PC-3 (cell line): ENCODE measurements around the gene ACAP3. TPM values are rescaled to one million over a fixed set of nuclear protein-coding genes. Genes with fewer than 3 reads are reported as not detected.

Experiments used
- ATAC-seq: fragments of 200-7000 bp; cut with Tn5 transposase; 2 replicates; pipeline ENCODE4 v1.9.1; 2020; ENCODE audit warnings: mild to moderate bottlenecking, moderate library complexity
- BruUV-seq: library from RNA; stranded (reverse); fragments of 400-500 nt; replicated peaks from 2 replicates; lab custom pipeline; 2021; lab: Mats Ljungman, UMichigan
- CTCF ChIA-PET: fragments of 300-600 bp; sonication (Branson Sonifier 250); formaldehyde crosslinking; loops from one replicate; lab custom pipeline; 2022; ENCODE audit warnings: antibody characterized with exemption; lab: Charles Lee
- POLR2A ChIA-PET: fragments of 300-600 bp; sonication (Branson Sonifier 250); formaldehyde crosslinking; loops from one replicate; lab custom pipeline; 2022; ENCODE audit warnings: antibody characterized with exemption; ENCODE audit not compliant: unreplicated experiment; lab: Charles Lee
- DNase-seq: peaks from one replicate; pipeline ENCODE4 v3.0.0-alpha.2; 2015
- H2AFZ ChIP-seq: fragments of 300-600 bp; sonication (generic); 2 replicates; pipeline ENCODE4 v1.6.0; 2016; ENCODE audit warnings: antibody characterized with exemption, low read length
- H3F3A ChIP-seq: fragments of 300-600 bp; sonication (generic); one replicate; pipeline ENCODE4 v1.6.0; 2017; ENCODE audit warnings: antibody characterized with exemption, low read length, control low read depth, mild to moderate bottlenecking; ENCODE audit not compliant: unreplicated experiment
- H3K27ac ChIP-seq: fragments of 300-600 bp; sonication (generic); 2 replicates; pipeline ENCODE4 v1.5.1; 2016; ENCODE audit warnings: mild to moderate bottlenecking, low read length
- H3K27me3 ChIP-seq: fragments of 300-600 bp; sonication (generic); 2 replicates; pipeline ENCODE4 v1.6.1; 2016; ENCODE audit warnings: low read length, mixed read lengths
- H3K36me3 ChIP-seq: fragments of 300-600 bp; sonication (generic); 2 replicates; pipeline ENCODE4 v1.6.1; 2016; ENCODE audit warnings: low read depth, mixed run types, low read length, mixed read lengths
- H3K4me1 ChIP-seq: fragments of 300-600 bp; sonication (generic); 2 replicates; pipeline ENCODE4 v1.5.1; 2016; ENCODE audit warnings: low read length; ENCODE audit not compliant: insufficient read depth
- H3K4me2 ChIP-seq: fragments of 300-600 bp; sonication (generic); 2 replicates; pipeline ENCODE4 v1.6.0; 2016; ENCODE audit warnings: low read length
- H3K4me3 ChIP-seq: fragments of 300-600 bp; sonication (generic); 2 replicates; pipeline ENCODE4 v1.5.1; 2016; ENCODE audit warnings: mild to moderate bottlenecking, low read length, mixed read lengths
- H3K79me2 ChIP-seq: fragments of 300-600 bp; sonication (generic); 2 replicates; pipeline ENCODE4 v1.6.1; 2017; ENCODE audit warnings: low read length, mixed read lengths
- H3K9ac ChIP-seq: fragments of 300-600 bp; sonication (generic); 2 replicates; pipeline ENCODE4 v1.6.0; 2016; ENCODE audit warnings: mild to moderate bottlenecking, low read length
- H3K9me2 ChIP-seq: fragments of 300-600 bp; sonication (generic); replicated peaks from 2 replicates; pipeline ENCODE4 v1.6.1; 2016; ENCODE audit warnings: mixed run types, low read length, mixed read lengths
- H3K9me3 ChIP-seq: fragments of 300-600 bp; sonication (generic); 2 replicates; pipeline ENCODE4 v1.6.1; 2016; ENCODE audit warnings: low read length, mixed read lengths
- H4K20me1 ChIP-seq: fragments of 300-600 bp; sonication (generic); 2 replicates; pipeline ENCODE4 v1.6.1; 2016; ENCODE audit warnings: low read length, mixed read lengths
- EZH2 ChIP-seq: fragments of 300-600 bp; sonication (generic); IDR thresholded peaks from one replicate; pipeline ENCODE4 v1.6.1; 2017; ENCODE audit warnings: antibody characterized with exemption, mild to moderate bottlenecking, low read length; ENCODE audit not compliant: unreplicated experiment
- EZH2phosphoT487 ChIP-seq: fragments of 300-600 bp; sonication (generic); IDR thresholded peaks from 2 replicates; pipeline ENCODE4 v1.6.1; 2018; ENCODE audit warnings: mild to moderate bottlenecking, antibody characterized with exemption, low read length, borderline replicate concordance
- intact Hi-C: fragments of 100-400 bp; cut with micrococcal nuclease; formaldehyde crosslinking; loops from 2 replicates; pipeline ENCODE4 v1.9.0; 2023
- total RNA-seq: library from RNA; depleted of rRNA; stranded (reverse); fragments of >200 nt; gene quantifications from 2 replicates; pipeline ENCODE4 v1.2.3, GENCODE V29; 2014
- TF ChIP-seq, protein P1 (sequence below): fragments of 300-600 bp; sonication (generic); conservative IDR thresholded peaks from 2 replicates; pipeline ENCODE4 v1.5.1; 2017; ENCODE audit warnings: antibody characterized with exemption, low read depth, mild to moderate bottlenecking, low read length

ACAP3 gene
- total RNA-seq, 1 experiment from 2014 or later = 116 TPM

GRCh38 chr1:1321477-1321876, 13.7 kb upstream of the ACAP3 start:
- Histone ChIP-seq H4K20me1 (peaks cover 29% of the 10 kb centered on the region), H3K36me3 (peaks cover 25% of the 10 kb centered on the region; the same call in 1 of the 2 replicates), H3K4me1 (peaks cover 50% of the 10 kb centered on the region), H3K4me3 (no peak overlapping the region), H2AFZ (no peak overlapping the region), H3K9me3 (no peaks in the 10 kb centered on the region), H3K9me2 (no peaks in the 10 kb centered on the region), H3F3A (peaks cover 9% of the 10 kb centered on the region), H3K9ac (no peak overlapping the region), H3K27ac (no peak overlapping the region), H3K79me2 (peaks cover 84% of the 10 kb centered on the region), H3K4me2 (no peak overlapping the region), H3K27me3 (no peaks in the 10 kb centered on the region)
- DNase-seq (no peak), ATAC-seq (no peak)
- CTCF ChIA-PET = no interaction called here
- intact Hi-C loops = no loop called here
- POLR2A ChIA-PET = no interaction called here
- no peak for TF ChIP-seq EZH2phosphoT487
- TF ChIP-seq EZH2 = no peak
- TF ChIP-seq, protein P1, sequence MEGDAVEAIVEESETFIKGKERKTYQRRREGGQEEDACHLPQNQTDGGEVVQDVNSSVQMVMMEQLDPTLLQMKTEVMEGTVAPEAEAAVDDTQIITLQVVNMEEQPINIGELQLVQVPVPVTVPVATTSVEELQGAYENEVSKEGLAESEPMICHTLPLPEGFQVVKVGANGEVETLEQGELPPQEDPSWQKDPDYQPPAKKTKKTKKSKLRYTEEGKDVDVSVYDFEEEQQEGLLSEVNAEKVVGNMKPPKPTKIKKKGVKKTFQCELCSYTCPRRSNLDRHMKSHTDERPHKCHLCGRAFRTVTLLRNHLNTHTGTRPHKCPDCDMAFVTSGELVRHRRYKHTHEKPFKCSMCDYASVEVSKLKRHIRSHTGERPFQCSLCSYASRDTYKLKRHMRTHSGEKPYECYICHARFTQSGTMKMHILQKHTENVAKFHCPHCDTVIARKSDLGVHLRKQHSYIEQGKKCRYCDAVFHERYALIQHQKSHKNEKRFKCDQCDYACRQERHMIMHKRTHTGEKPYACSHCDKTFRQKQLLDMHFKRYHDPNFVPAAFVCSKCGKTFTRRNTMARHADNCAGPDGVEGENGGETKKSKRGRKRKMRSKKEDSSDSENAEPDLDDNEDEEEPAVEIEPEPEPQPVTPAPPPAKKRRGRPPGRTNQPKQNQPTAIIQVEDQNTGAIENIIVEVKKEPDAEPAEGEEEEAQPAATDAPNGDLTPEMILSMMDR = no peak
- BruUV-seq = no TSS peak

DNA sequence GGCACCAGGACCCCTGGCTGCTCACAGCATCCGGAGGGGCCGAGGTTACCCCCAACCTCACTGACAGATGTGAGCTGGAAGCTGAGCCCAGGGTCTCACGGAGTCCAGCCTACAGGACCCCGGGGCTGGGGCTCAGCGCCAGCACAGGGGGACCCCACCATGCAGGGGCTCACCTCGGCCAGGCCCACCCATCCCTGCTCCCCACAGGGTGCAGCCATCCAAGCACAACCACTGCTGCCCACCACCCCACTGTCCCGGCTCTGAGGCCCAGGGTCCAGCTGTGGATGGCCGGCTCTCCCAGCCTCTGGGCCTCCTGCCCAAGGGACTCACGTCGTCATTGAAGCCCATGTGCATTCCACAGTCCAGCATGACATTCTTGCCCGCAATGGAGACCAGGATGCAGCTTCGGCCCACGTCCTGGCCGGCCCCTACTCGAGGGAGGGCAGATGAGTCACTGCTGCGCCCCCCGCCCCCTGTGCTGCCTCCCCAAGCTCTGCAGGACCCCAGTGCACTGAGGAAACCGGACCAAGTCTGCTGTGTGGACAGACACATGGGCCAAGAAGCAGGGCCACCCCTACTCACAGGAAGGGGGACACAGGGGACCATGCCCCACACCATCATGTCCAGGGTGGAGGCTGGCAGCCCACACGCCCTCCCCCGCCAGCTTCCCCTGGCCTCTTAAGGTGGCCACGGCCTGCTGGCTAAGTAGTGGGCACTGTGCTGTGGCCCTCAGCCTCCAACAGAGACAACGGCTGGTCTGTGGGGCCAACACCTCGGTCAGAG, 13.1 kb upstream of the ACAP3 start:
- CTCF ChIA-PET = no interaction called here
- DNase-seq = no peak
- no peaks in the 10 kb centered on the region for H3K9me2 ChIP-seq
- no TSS peak for BruUV-seq
- no peak overlapping the region for H3K9ac ChIP-seq
- no peaks in the 10 kb centered on the region for H3K9me3 ChIP-seq
- POLR2A ChIA-PET = no interaction called here
- no peak overlapping the region for H3K4me3 ChIP-seq
- H2AFZ ChIP-seq = no peak overlapping the region
- H4K20me1 ChIP-seq = peaks cover 29% of the 10 kb centered on the region
- no peak overlapping the region for H3K4me2 ChIP-seq
- intact Hi-C loops = no loop called here
- H3K27ac ChIP-seq = no peak overlapping the region
- H3F3A ChIP-seq = peaks cover 9% of the 10 kb centered on the region
- no peaks in the 10 kb centered on the region for H3K27me3 ChIP-seq
- no peak for ATAC-seq
- no peak for TF ChIP-seq EZH2
- TF ChIP-seq EZH2phosphoT487 = no peak
- TF ChIP-seq, protein P1 = no peak
- peaks cover 27% of the 10 kb centered on the region; the same call in 1 of the 2 replicates for H3K36me3 ChIP-seq
- H3K79me2 ChIP-seq = peaks cover 83% of the 10 kb centered on the region
- peaks cover 44% of the 10 kb centered on the region for H3K4me1 ChIP-seq

- H3K4me2 ChIP-seq = no peak overlapping the region
- intact Hi-C loops = no loop called here
- peaks cover 32% of the 10 kb centered on the region for H3K36me3 ChIP-seq
- peaks cover 29% of the 10 kb centered on the region for H4K20me1 ChIP-seq
- H3K9me2 ChIP-seq = no peaks in the 10 kb centered on the region
- H3K4me1 ChIP-seq = peaks cover 40% of the 10 kb centered on the region
- BruUV-seq = no TSS peak
- no peak overlapping the region for H3K9ac ChIP-seq
- H3K4me3 ChIP-seq = no peak overlapping the region
- POLR2A ChIA-PET = no interaction called here
- ATAC-seq (no peak), DNase-seq (no peak)
- no peaks in the 10 kb centered on the region for H3K27me3 ChIP-seq
- peaks cover 9% of the 10 kb centered on the region for H3F3A ChIP-seq
- CTCF ChIA-PET = no interaction called here
- H3K27ac ChIP-seq = no peak overlapping the region
- TF ChIP-seq, protein P1 = no peak
- TF ChIP-seq EZH2phosphoT487 = no peak
- TF ChIP-seq EZH2 = no peak
- no peaks in the 10 kb centered on the region for H3K9me3 ChIP-seq
- peaks cover 81% of the 10 kb centered on the region for H3K79me2 ChIP-seq
- H2AFZ ChIP-seq = no peak overlapping the region
Measured at GRCh38 chr1:1319646-1319941, 11.9 kb upstream of the ACAP3 start.
